ENCODE measurements around the gene BAZ1A.

BAZ1A gene

GRCh38 chr14:34775342-34775741 lies 99.8 kb downstream of the BAZ1A start:
- DNase-seq: no peak
- peaks cover 26 to 62% (median 42%) of the 10 kb centered on the region in 4 experiments for H3K36me3 ChIP-seq (ENCODE audit: control insufficient read depth in 4 of 4, insufficient read depth in 4 of 4, low read length in 3 of 4)
- ChIA-PET POLR2A (no interaction called here), CTCF (no interaction called here)
- no peak overlapping the region for H3K4me3 ChIP-seq (ENCODE audit: control insufficient read depth in 1 of 7, extremely low read depth in 1 of 7, insufficient read depth in 4 of 7, low read depth in 2 of 7, low read length in 6 of 7)
- 93% methylated on average over 2 of the region's 2 CpGs for WGBS (ENCODE audit: insufficient coverage)
- no peak overlapping the region for H3K27ac ChIP-seq (ENCODE audit: insufficient read depth in 1 of 2, low read depth in 1 of 2, low read length in 2 of 2, poor library complexity in 1 of 2, severe bottlenecking in 2 of 2)
- peaks cover 0 to 3% (median 0%) of the 10 kb centered on the region in 4 experiments for H3K4me1 ChIP-seq (ENCODE audit: control extremely low read depth in 1 of 4, control insufficient read depth in 4 of 4, insufficient read depth in 4 of 4, low read length in 3 of 4)
- H3K27me3 ChIP-seq (replicated peaks in 2 of 5; ENCODE audit: control insufficient read depth in 4 of 5, insufficient read depth in 5 of 5, low read length in 4 of 5): no peaks in the 10 kb centered on the region
- no peaks in the 10 kb centered on the region for H3K9me3 ChIP-seq (ENCODE audit: control extremely low read depth in 1 of 5, control insufficient read depth in 4 of 5, insufficient read depth in 2 of 5, low read depth in 1 of 5, low read length in 4 of 5)

GRCh38 chr14:34770901-34771300 lies 104.3 kb downstream of the BAZ1A start:
- CTCF ChIA-PET: interaction anchor here (1.0 kb wide), 1 partner anchor 173 kb away, joined by 3 read pairs; no protein-coding TSS in a partner anchor
- 100% methylated on average over 1 of the region's 1 CpG for WGBS (ENCODE audit: insufficient coverage)
- Histone ChIP-seq H3K27me3 (replicated peaks in 2 of 5; ENCODE audit: control insufficient read depth in 4 of 5, insufficient read depth in 5 of 5, low read length in 4 of 5) (no peaks in the 10 kb centered on the region), H3K27ac (ENCODE audit: insufficient read depth in 1 of 2, low read depth in 1 of 2, low read length in 2 of 2, poor library complexity in 1 of 2, severe bottlenecking in 2 of 2) (no peak overlapping the region), H3K36me3 (ENCODE audit: control insufficient read depth in 4 of 4, insufficient read depth in 4 of 4, low read length in 3 of 4) (peaks cover 18 to 46% (median 38%) of the 10 kb centered on the region in 4 experiments), H3K4me3 (ENCODE audit: control insufficient read depth in 1 of 7, extremely low read depth in 1 of 7, insufficient read depth in 4 of 7, low read depth in 2 of 7, low read length in 6 of 7) (no peak overlapping the region), H3K9me3 (ENCODE audit: control extremely low read depth in 1 of 5, control insufficient read depth in 4 of 5, insufficient read depth in 2 of 5, low read depth in 1 of 5, low read length in 4 of 5) (no peaks in the 10 kb centered on the region), H3K4me1 (ENCODE audit: control extremely low read depth in 1 of 4, control insufficient read depth in 4 of 4, insufficient read depth in 4 of 4, low read length in 3 of 4) (peaks cover 0 to 3% (median 0%) of the 10 kb centered on the region in 4 experiments)
- POLR2A ChIA-PET: no interaction called here
- no peak for DNase-seq

GRCh38 chr14:34766606-34767005 lies 108.6 kb downstream of the BAZ1A start:
- CTCF ChIA-PET: interaction anchor here (1.1 to 1.8 kb wide), 3 partner anchors 17 to 96 kb away, joined by 3 to 4 read pairs (median 3); no protein-coding TSS in a partner anchor
- H3K36me3 ChIP-seq (ENCODE audit: control insufficient read depth in 4 of 4, insufficient read depth in 4 of 4, low read length in 3 of 4): peaks cover 26 to 58% (median 41%) of the 10 kb centered on the region in 4 experiments
- H3K4me3 ChIP-seq (ENCODE audit: control insufficient read depth in 1 of 7, extremely low read depth in 1 of 7, insufficient read depth in 4 of 7, low read depth in 2 of 7, low read length in 6 of 7): no peak overlapping the region
- POLR2A ChIA-PET: no interaction called here
- WGBS (ENCODE audit: insufficient coverage): 100% methylated on average over 2 of the region's 2 CpGs
- no peaks in the 10 kb centered on the region for H3K4me1 ChIP-seq (ENCODE audit: control extremely low read depth in 1 of 4, control insufficient read depth in 4 of 4, insufficient read depth in 4 of 4, low read length in 3 of 4)
- no peaks in the 10 kb centered on the region for H3K9me3 ChIP-seq (ENCODE audit: control extremely low read depth in 1 of 5, control insufficient read depth in 4 of 5, insufficient read depth in 2 of 5, low read depth in 1 of 5, low read length in 4 of 5)
- no peak overlapping the region for H3K27ac ChIP-seq (ENCODE audit: insufficient read depth in 1 of 2, low read depth in 1 of 2, low read length in 2 of 2, poor library complexity in 1 of 2, severe bottlenecking in 2 of 2)
- no peaks in the 10 kb centered on the region for H3K27me3 ChIP-seq (replicated peaks in 2 of 5; ENCODE audit: control insufficient read depth in 4 of 5, insufficient read depth in 5 of 5, low read length in 4 of 5)
- DNase-seq: no peak

- POLR2A ChIA-PET: no interaction called here
- Histone ChIP-seq H3K9me3 (ENCODE audit: control extremely low read depth in 1 of 5, control insufficient read depth in 4 of 5, insufficient read depth in 2 of 5, low read depth in 1 of 5, low read length in 4 of 5) (no peaks in the 10 kb centered on the region), H3K27ac (ENCODE audit: insufficient read depth in 1 of 2, low read depth in 1 of 2, low read length in 2 of 2, poor library complexity in 1 of 2, severe bottlenecking in 2 of 2) (no peak overlapping the region), H3K27me3 (replicated peaks in 2 of 5; ENCODE audit: control insufficient read depth in 4 of 5, insufficient read depth in 5 of 5, low read length in 4 of 5) (no peaks in the 10 kb centered on the region), H3K36me3 (ENCODE audit: control insufficient read depth in 4 of 4, insufficient read depth in 4 of 4, low read length in 3 of 4) (peaks cover 25 to 59% (median 42%) of the 10 kb centered on the region in 4 experiments), H3K4me3 (ENCODE audit: control insufficient read depth in 1 of 7, extremely low read depth in 1 of 7, insufficient read depth in 4 of 7, low read depth in 2 of 7, low read length in 6 of 7) (no peak overlapping the region), H3K4me1 (ENCODE audit: control extremely low read depth in 1 of 4, control insufficient read depth in 4 of 4, insufficient read depth in 4 of 4, low read length in 3 of 4) (no peaks in the 10 kb centered on the region)
- no peak for DNase-seq
- CTCF ChIA-PET: interaction anchor here (1.8 kb wide), 1 partner anchor 16 kb away, joined by 3 read pairs; no protein-coding TSS in a partner anchor
- 100% methylated on average over 1 of the region's 3 CpGs for WGBS (ENCODE audit: insufficient coverage)
Observed at GRCh38 chr14:34766060-34766459, 109.1 kb downstream of the BAZ1A start.

- no peak for DNase-seq
- no peak overlapping the region for H3K27ac ChIP-seq (ENCODE audit: insufficient read depth in 1 of 2, low read depth in 1 of 2, low read length in 2 of 2, poor library complexity in 1 of 2, severe bottlenecking in 2 of 2)
- H3K9me3 ChIP-seq (ENCODE audit: control extremely low read depth in 1 of 5, control insufficient read depth in 4 of 5, insufficient read depth in 2 of 5, low read depth in 1 of 5, low read length in 4 of 5): no peaks in the 10 kb centered on the region
- H3K27me3 ChIP-seq (replicated peaks in 2 of 5; ENCODE audit: control insufficient read depth in 4 of 5, insufficient read depth in 5 of 5, low read length in 4 of 5): no peaks in the 10 kb centered on the region
- peaks cover 13 to 48% (median 27%) of the 10 kb centered on the region in 4 experiments for H3K36me3 ChIP-seq (ENCODE audit: control insufficient read depth in 4 of 4, insufficient read depth in 4 of 4, low read length in 3 of 4)
- ChIA-PET CTCF (no interaction called here), POLR2A (no interaction called here)
- 88% methylated on average over 2 of the region's 2 CpGs for WGBS (ENCODE audit: insufficient coverage)
- H3K4me1 ChIP-seq (ENCODE audit: control extremely low read depth in 1 of 4, control insufficient read depth in 4 of 4, insufficient read depth in 4 of 4, low read length in 3 of 4): no peaks in the 10 kb centered on the region
- H3K4me3 ChIP-seq (ENCODE audit: control insufficient read depth in 1 of 7, extremely low read depth in 1 of 7, insufficient read depth in 4 of 7, low read depth in 2 of 7, low read length in 6 of 7): no peak overlapping the region
Observed at GRCh38 chr14:34755215-34755614, 119.9 kb downstream of the BAZ1A start.

- Histone ChIP-seq H3K27me3 (replicated peaks in 2 of 5; ENCODE audit: control insufficient read depth in 4 of 5, insufficient read depth in 5 of 5, low read length in 4 of 5) (no peaks in the 10 kb centered on the region), H3K36me3 (ENCODE audit: control insufficient read depth in 4 of 4, insufficient read depth in 4 of 4, low read length in 3 of 4) (peaks cover 13 to 43% (median 25%) of the 10 kb centered on the region in 4 experiments), H3K4me3 (ENCODE audit: control insufficient read depth in 1 of 7, extremely low read depth in 1 of 7, insufficient read depth in 4 of 7, low read depth in 2 of 7, low read length in 6 of 7) (no peak overlapping the region), H3K4me1 (ENCODE audit: control extremely low read depth in 1 of 4, control insufficient read depth in 4 of 4, insufficient read depth in 4 of 4, low read length in 3 of 4) (no peaks in the 10 kb centered on the region), H3K27ac (ENCODE audit: insufficient read depth in 1 of 2, low read depth in 1 of 2, low read length in 2 of 2, poor library complexity in 1 of 2, severe bottlenecking in 2 of 2) (no peak overlapping the region), H3K9me3 (ENCODE audit: control extremely low read depth in 1 of 5, control insufficient read depth in 4 of 5, insufficient read depth in 2 of 5, low read depth in 1 of 5, low read length in 4 of 5) (no peaks in the 10 kb centered on the region)
- no CpG with 5 or more reads among the region's 1 CpG for WGBS (ENCODE audit: insufficient coverage)
- ChIA-PET POLR2A (no interaction called here), CTCF (no interaction called here)
- no peak for DNase-seq
Observed at GRCh38 chr14:34754687-34755086, 120.5 kb downstream of the BAZ1A start.

GRCh38 chr14:34750670-34751069 lies 124.5 kb downstream of the BAZ1A start:
- Histone ChIP-seq H3K4me1 (ENCODE audit: control extremely low read depth in 1 of 4, control insufficient read depth in 4 of 4, insufficient read depth in 4 of 4, low read length in 3 of 4) (no peaks in the 10 kb centered on the region), H3K27ac (ENCODE audit: insufficient read depth in 1 of 2, low read depth in 1 of 2, low read length in 2 of 2, poor library complexity in 1 of 2, severe bottlenecking in 2 of 2) (no peak overlapping the region), H3K4me3 (ENCODE audit: control insufficient read depth in 1 of 7, extremely low read depth in 1 of 7, insufficient read depth in 4 of 7, low read depth in 2 of 7, low read length in 6 of 7) (no peak overlapping the region), H3K27me3 (replicated peaks in 2 of 5; ENCODE audit: control insufficient read depth in 4 of 5, insufficient read depth in 5 of 5, low read length in 4 of 5) (no peaks in the 10 kb centered on the region), H3K36me3 (ENCODE audit: control insufficient read depth in 4 of 4, insufficient read depth in 4 of 4, low read length in 3 of 4) (peaks cover 7 to 28% (median 13%) of the 10 kb centered on the region in 4 experiments), H3K9me3 (ENCODE audit: control extremely low read depth in 1 of 5, control insufficient read depth in 4 of 5, insufficient read depth in 2 of 5, low read depth in 1 of 5, low read length in 4 of 5) (no peaks in the 10 kb centered on the region)
- CTCF ChIA-PET: no interaction called here
- DNase-seq: no peak
- POLR2A ChIA-PET: no interaction called here
